ENCODE data around the gene LRIT1. TPM values are rescaled to one million over a fixed set of nuclear protein-coding genes. Genes with fewer than 3 reads are reported as not detected.

Gene LRIT1
- total RNA-seq, 1 donor from 2014 or later = not detected

- Mint-ChIP-seq H3K4me1 (no peaks in the 10 kb centered on the region), H3K36me3 (ENCODE audit: low read depth) (no peaks in the 10 kb centered on the region), H3K4me3 (no peak overlapping the region), H3K27ac (ENCODE audit: unreplicated experiment) (no peak overlapping the region), H3K9me3 (no peaks in the 10 kb centered on the region), H3K27me3 (ENCODE audit: low read depth) (peaks cover 14% of the 10 kb centered on the region)
- DNase-seq (ENCODE audit: low read depth, low spot score) = no peak
- no peak for TF ChIP-seq CTCF (conservative IDR thresholded peaks at IDR 0.05)
Observed at GRCh38 chr10:84188815-84189214, 52.5 kb downstream of the LRIT1 start.

GRCh38 chr10:84185526-84186175 lies 55.7 kb downstream of the LRIT1 start:
- H3K4me1 Mint-ChIP-seq = no peaks in the 10 kb centered on the region
- DNase-seq (ENCODE audit: low read depth, low spot score) = no peak
- H3K36me3 Mint-ChIP-seq (ENCODE audit: low read depth) = no peaks in the 10 kb centered on the region
- no peaks in the 10 kb centered on the region for H3K9me3 Mint-ChIP-seq
- H3K4me3 Mint-ChIP-seq = no peak overlapping the region
- TF ChIP-seq CTCF (conservative IDR thresholded peaks at IDR 0.05) = no peak
- H3K27ac Mint-ChIP-seq (ENCODE audit: unreplicated experiment) = no peak overlapping the region
- peaks cover 3% of the 10 kb centered on the region for H3K27me3 Mint-ChIP-seq (ENCODE audit: low read depth)

GRCh38 chr10:84184517-84184916 lies 56.8 kb downstream of the LRIT1 start:
- H3K4me1 Mint-ChIP-seq = no peaks in the 10 kb centered on the region
- H3K27ac Mint-ChIP-seq (ENCODE audit: unreplicated experiment) = no peak overlapping the region
- no peaks in the 10 kb centered on the region for H3K9me3 Mint-ChIP-seq
- no peak for DNase-seq (ENCODE audit: low read depth, low spot score)
- no peak for TF ChIP-seq CTCF (conservative IDR thresholded peaks at IDR 0.05)
- no peak overlapping the region for H3K4me3 Mint-ChIP-seq
- peaks cover 3% of the 10 kb centered on the region for H3K27me3 Mint-ChIP-seq (ENCODE audit: low read depth)
- H3K36me3 Mint-ChIP-seq (ENCODE audit: low read depth) = no peaks in the 10 kb centered on the region

GRCh38 chr10:84181631-84182030 lies 59.7 kb downstream of the LRIT1 start:
- DNase-seq (ENCODE audit: low read depth, low spot score) = no peak
- Mint-ChIP-seq H3K9me3 (no peaks in the 10 kb centered on the region), H3K4me1 (no peaks in the 10 kb centered on the region), H3K4me3 (no peak overlapping the region), H3K27me3 (ENCODE audit: low read depth) (no peaks in the 10 kb centered on the region), H3K27ac (ENCODE audit: unreplicated experiment) (no peak overlapping the region), H3K36me3 (ENCODE audit: low read depth) (no peaks in the 10 kb centered on the region)
- no peak for TF ChIP-seq CTCF (conservative IDR thresholded peaks at IDR 0.05)

Other genes with a start within 250 kb of the LRIT1 start
- 104 and 105 TPM in 2 replicates for gene GHITM, start 102.0 kb downstream of the LRIT1 start, total RNA-seq
- gene GPR15LG, start 67.7 kb downstream of the LRIT1 start, total RNA-seq = not detected in 2 replicates
- 19.8 and 23.0 TPM in 2 replicates for gene CDHR1, start 47.0 kb downstream of the LRIT1 start, total RNA-seq
- gene LRIT2, start 16.0 kb downstream of the LRIT1 start, total RNA-seq = not detected in 2 replicates
- gene RGR, start 3.5 kb upstream of the LRIT1 start, total RNA-seq = 0.23 TPM in 1 of 2 replicates, not detected in the other
- gene CCSER2, start 87.0 kb upstream of the LRIT1 start, total RNA-seq = 37.5 and 47.4 TPM in 2 replicates